HG03469 (cell line): ENCODE measurements around the gene SIRPA.

Experiments
- ATAC-seq: cut with Tn5 transposase; IDR thresholded peaks from one replicate; pipeline ENCODE4 v1.9.1; 2021; ENCODE audit warnings: mild to moderate bottlenecking, moderate library complexity, moderate number of reproducible peaks; ENCODE audit not compliant: unreplicated experiment

Gene SIRPA

GRCh38 chr20:1946762-1947534, 51.7 kb downstream of the SIRPA start:
- no peak for ATAC-seq

- no peak for ATAC-seq
These were observed 52.3 kb downstream of the SIRPA start for GRCh38 chr20:1947535-1947846.

- ATAC-seq = no peak
These were observed 54.3 kb downstream of the SIRPA start for GRCh38 chr20:1949347-1950100.

DNA sequence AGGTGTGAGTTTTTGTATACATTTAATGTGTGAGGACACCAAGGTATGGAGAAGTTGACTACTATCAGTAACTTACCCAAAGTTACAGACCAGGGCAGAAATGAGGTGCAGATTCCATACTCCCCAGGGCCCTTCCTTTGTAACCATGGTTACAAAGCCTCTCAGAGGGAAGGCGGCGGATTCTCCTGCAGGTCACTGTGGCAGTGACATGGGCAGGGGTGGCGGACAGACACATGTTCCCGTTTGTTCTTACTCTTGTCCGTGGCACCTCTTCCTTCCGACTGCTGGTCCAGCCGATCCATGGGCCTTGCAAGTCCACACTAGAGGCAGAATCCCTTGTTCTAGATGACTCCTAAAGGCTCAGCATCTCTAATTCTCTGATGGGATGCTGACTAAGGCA, 55.6 kb downstream of the SIRPA start:
- no peak for ATAC-seq

DNA sequence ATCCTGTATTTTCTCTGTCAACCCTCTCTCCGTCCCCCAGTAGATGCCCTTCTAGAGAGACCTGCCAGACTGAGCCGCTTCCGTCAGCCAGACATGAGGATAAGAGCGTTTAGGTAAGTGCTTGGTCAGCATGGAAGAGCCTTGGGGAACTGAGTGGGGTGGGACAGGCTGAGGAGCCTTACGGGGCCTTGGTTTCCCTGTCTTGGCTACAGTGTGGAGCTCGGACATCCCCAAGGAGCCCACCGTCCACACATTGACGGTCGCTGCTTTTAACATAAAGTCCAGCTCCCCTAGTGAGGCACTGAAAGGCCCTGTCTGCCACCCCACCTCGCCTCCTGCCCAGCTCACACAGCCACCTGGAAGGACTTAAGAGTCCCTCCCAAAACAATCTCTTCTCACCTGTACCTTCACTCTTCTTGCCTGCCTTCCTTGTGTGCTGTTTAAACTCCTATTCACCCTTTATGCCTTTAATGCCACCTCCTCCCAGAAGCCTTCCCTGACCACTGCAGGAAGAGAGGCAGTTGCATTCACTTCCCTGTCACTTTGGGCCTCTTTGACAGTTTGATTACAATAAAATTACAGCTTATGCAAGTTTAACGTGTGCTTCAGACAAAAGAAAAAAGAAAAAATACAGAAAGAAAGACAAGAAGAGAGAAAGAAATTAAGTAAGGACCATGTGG, 56.4 kb downstream of the SIRPA start:
- no peak for ATAC-seq

DNA sequence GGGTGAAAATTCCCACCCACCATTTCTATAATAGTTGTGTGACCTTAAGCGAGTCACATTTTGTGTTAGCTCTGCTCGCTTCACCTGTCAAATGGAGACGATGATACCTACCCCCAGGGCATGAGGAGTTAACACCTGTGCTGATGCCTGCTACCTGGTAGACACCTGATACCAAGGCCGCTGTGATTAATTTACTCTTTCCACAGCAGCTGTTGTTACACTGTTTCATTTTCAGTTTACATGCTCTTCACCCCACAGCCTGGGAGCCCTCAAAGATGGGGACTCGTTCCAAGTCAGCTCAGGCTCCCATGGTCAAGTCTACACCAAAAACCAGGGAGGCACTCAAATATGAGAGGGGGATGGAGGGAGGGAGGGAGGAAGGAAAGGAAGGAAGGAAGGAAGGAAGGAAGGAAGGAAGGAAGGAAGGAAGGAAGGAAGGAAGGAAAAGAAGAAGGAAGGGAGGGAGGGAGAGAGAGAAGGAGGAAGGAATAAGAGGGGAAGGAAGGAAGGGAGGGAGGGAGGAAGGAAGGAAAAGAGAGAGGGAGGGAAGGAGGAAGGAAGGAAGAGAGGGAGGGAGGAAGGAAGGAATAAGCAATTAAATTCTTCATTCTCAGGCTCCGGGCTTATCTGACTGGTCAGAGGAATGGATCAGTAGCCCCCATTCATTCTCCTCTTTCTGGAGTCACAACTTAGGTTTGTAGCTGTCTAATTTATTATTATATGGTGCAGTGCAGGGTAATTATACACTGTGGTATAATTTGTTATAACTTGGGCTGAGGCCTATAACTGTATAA, 57.7 kb downstream of the SIRPA start:
- no peak for ATAC-seq

DNA sequence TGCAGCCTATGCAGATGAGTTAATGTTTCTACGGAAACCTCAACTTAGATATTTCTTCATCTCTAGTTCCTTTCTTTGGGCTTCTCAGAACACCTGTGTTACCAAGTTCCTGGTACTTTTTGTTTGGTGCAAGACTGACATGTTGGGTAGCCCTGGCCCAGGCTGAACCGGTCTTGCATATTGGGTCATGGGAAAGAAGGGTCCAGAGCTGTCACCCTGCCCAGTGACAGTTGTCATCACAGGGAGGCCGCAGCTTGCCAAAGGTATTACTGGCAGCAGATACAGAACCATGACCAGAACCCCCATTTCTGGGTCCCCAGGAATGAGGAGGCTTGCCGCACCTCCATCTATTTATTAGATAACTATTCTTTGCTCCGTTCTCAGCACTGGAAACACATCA, 58.4 kb downstream of the SIRPA start:
- ATAC-seq = no peak

- ATAC-seq = no peak
These were observed 60.0 kb downstream of the SIRPA start for GRCh38 chr20:1955217-1955616.

- no peak for ATAC-seq
These were observed 63.2 kb downstream of the SIRPA start for GRCh38 chr20:1958426-1958825.

GRCh38 chr20:1959156-1959555, 63.9 kb downstream of the SIRPA start:
- no peak for ATAC-seq

DNA sequence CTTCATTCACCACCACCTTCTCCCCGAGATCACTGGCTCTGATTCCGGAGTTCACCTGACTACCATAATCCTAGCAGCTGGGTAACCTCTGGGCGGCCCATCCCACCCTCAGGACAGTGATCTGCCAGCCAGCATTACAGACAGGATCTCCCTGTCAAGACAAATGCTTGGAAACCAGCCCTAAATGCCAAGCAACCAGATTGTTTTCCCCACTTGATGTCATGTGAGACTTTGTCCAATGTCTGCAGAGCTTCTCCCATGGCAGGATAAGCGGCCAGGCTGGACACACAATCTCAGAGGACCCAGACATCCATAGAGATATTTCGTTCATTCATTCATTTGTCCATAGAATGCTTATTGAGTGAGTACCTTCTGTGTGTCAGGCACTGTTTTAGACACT, 66.2 kb downstream of the SIRPA start:
- no peak for ATAC-seq

- no peak for ATAC-seq
These were observed 68.9 kb downstream of the SIRPA start for GRCh38 chr20:1964061-1964460.

DNA sequence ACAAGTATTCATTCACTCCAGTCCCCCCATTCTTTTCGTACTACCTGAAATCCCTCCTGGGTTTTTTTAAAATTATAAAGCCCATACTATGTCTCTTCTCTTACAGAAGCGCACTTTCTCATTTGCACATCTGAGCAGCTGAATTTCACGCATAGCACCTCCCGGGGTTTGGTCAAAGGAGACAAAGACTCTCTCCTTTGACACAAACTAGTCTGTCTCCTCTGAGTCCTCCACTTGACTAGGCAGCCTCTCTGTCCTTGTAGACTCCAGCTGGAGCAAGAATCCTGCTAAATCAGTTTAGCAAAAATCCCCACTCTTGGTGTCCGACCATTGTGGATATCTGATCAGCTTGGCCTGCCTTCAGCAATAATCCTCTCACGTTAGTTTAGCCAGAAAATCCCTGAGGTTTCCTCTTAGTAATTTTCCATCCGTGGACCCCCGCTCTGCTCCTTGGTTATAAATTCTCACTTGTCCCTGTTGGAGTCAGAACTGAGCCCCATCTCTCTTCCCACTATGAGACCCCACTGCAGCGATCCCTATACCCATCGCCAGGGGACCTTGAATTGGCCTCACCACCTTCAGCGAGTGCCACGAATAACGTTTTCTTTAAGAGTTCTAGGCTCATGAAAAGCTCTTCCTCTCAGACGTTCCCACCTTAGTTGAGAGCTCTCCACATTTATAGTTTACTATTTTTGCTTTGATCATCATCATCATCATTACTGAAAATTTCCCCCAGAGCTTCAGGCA, 69.6 kb downstream of the SIRPA start:
- no peak for ATAC-seq

- ATAC-seq = no peak
These were observed 70.5 kb downstream of the SIRPA start for GRCh38 chr20:1965520-1966351.

GRCh38 chr20:1968964-1969363, 73.8 kb downstream of the SIRPA start:
- no peak for ATAC-seq

DNA sequence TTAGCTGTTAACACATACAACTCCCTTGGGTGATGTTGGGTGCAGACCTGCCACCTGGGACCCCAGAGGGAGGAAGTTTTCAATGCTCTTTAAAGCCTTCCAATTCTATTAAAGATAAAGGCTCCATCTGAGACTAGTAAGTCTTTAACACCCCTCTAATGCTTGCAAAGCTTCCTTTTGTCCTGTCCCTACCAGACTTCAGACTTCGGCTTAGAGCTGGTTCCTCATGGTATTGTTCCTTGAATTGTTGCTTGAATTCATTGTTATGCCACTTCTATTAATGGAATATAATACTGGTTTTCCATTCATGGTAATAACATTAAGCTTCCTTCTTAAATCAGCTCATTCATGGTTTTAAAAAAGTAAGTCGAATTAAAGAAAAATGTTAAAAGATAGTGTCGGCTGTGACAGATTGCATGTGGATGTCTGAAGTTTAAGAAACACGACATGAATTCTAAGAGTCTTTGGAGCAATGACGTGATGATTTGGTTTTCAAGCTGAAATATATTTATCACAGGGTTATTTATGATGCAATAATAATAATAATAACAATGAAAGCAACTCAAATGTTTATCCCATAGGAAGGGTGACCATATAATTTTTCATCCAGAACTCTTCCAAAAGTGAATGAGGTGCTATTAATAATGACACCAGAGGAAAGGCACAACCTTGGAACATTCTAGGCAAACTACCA, 76.8 kb downstream of the SIRPA start:
- no peak for ATAC-seq

- no peak for ATAC-seq
These were observed 78.6 kb downstream of the SIRPA start for GRCh38 chr20:1973601-1974440.

GRCh38 chr20:1975291-1975690, 80.1 kb downstream of the SIRPA start:
- no peak for ATAC-seq
